ENCODE data around the gene HHLA2.

The HHLA2 gene

GRCh38 chr3:108404368-108404767, 108.0 kb downstream of the HHLA2 start:
- DNase-seq (ENCODE audit: low read depth, low spot score): peak; percentile 42
- no peak for TF ChIP-seq CTCF (IDR thresholded peaks at IDR 0.05; ENCODE audit: low read depth, low read length)
- in situ Hi-C loops (cut with HindIII; ENCODE audit: low sequenced_read_pairs): no loop called here
- no peak overlapping the region for H3K4me3 ChIP-seq (ENCODE audit: low read depth, low read length)

GRCh38 chr3:108406063-108406660, 109.8 kb downstream of the HHLA2 start:
- DNase-seq (ENCODE audit: low read depth, low spot score): no peak
- in situ Hi-C loops (cut with HindIII; ENCODE audit: low sequenced_read_pairs): no loop called here
- no peak overlapping the region for H3K4me3 ChIP-seq (ENCODE audit: low read depth, low read length)
- TF ChIP-seq CTCF (IDR thresholded peaks at IDR 0.05; ENCODE audit: low read depth, low read length): no peak

- peak; percentile 80 for TF ChIP-seq CTCF (IDR thresholded peaks at IDR 0.05; ENCODE audit: low read depth, low read length)
- DNase-seq (ENCODE audit: low read depth, low spot score): peak; percentile 67
- in situ Hi-C loops (cut with HindIII; ENCODE audit: low sequenced_read_pairs): no loop called here
- no peak overlapping the region for H3K4me3 ChIP-seq (ENCODE audit: low read depth, low read length)
Measured at GRCh38 chr3:108406661-108407206, 110.4 kb downstream of the HHLA2 start.

GRCh38 chr3:108407886-108408285, 111.5 kb downstream of the HHLA2 start:
- H3K4me3 ChIP-seq (ENCODE audit: low read depth, low read length): no peak overlapping the region
- in situ Hi-C loops (cut with HindIII; ENCODE audit: low sequenced_read_pairs): no loop called here
- DNase-seq (ENCODE audit: low read depth, low spot score): no peak

GRCh38 chr3:108408883-108409799, 112.8 kb downstream of the HHLA2 start:
- DNase-seq (ENCODE audit: low read depth, low spot score): no peak
- in situ Hi-C loops (cut with HindIII; ENCODE audit: low sequenced_read_pairs): no loop called here
- no peak for TF ChIP-seq CTCF (IDR thresholded peaks at IDR 0.05; ENCODE audit: low read depth, low read length)
- no peak overlapping the region for H3K4me3 ChIP-seq (ENCODE audit: low read depth, low read length)

More at GRCh38 chr3:108407886-108408285, 111.5 kb downstream of the HHLA2 start:
- TF ChIP-seq CTCF (IDR thresholded peaks at IDR 0.05; ENCODE audit: low read depth, low read length): no peak

- in situ Hi-C loops (cut with HindIII; ENCODE audit: low sequenced_read_pairs): no loop called here
- H3K4me3 ChIP-seq (ENCODE audit: low read depth, low read length): no peak overlapping the region
- no peak for DNase-seq (ENCODE audit: low read depth, low spot score)
- no peak for TF ChIP-seq CTCF (IDR thresholded peaks at IDR 0.05; ENCODE audit: low read depth, low read length)
Measured at GRCh38 chr3:108409800-108410178, 113.4 kb downstream of the HHLA2 start.

Measured in astrocyte of the spinal cord (primary cell).